Endodermal cell (in vitro differentiated cells): Measurements from ENCODE around the gene TOMM70. TPM values are rescaled to one million over a fixed set of nuclear protein-coding genes. Genes with fewer than 3 reads are reported as not detected.

Source experiments
- DNase-seq: peaks from one replicate; pipeline ENCODE4 v3.0.0-alpha.2; 2017
- H3K27ac ChIP-seq: 2 replicates; pipeline ENCODE4 v1.5.1; 2013; ENCODE audit warnings: mild to moderate bottlenecking, low read depth, low read length, moderate library complexity
- H3K27me3 ChIP-seq: 2 replicates; pipeline ENCODE4 v1.6.1; 2013; ENCODE audit warnings: mild to moderate bottlenecking, low read length, moderate library complexity; ENCODE audit not compliant: insufficient read depth, control insufficient read depth, poor library complexity, severe bottlenecking
- H3K36me3 ChIP-seq: 2 replicates; pipeline ENCODE4 v1.7.0; 2013; ENCODE audit warnings: mild to moderate bottlenecking, low read length, moderate library complexity; ENCODE audit not compliant: control insufficient read depth, insufficient read depth
- H3K4me1 ChIP-seq: one replicate; pipeline ENCODE4 v1.7.0; 2013; ENCODE audit warnings: low read length; ENCODE audit not compliant: control insufficient read depth, insufficient read depth
- H3K4me3 ChIP-seq: 2 replicates; pipeline ENCODE4 v1.5.1; 2013; ENCODE audit warnings: mild to moderate bottlenecking, low read length, moderate library complexity
- H3K9ac ChIP-seq: 2 replicates; pipeline ENCODE4 v1.6.1; 2013; ENCODE audit warnings: mild to moderate bottlenecking, low read length, moderate library complexity; ENCODE audit not compliant: poor library complexity, severe bottlenecking; ENCODE audit errors: extremely low read depth
- H3K9me3 ChIP-seq: 2 replicates; pipeline ENCODE4 v1.6.1; 2013; ENCODE audit warnings: mild to moderate bottlenecking, low read length, moderate library complexity; ENCODE audit not compliant: control insufficient read depth
- H3K27ac Mint-ChIP-seq: 2 replicates; pipeline ENCODE4 v1.8.0; 2020; ENCODE audit warnings: mixed read lengths
- H3K27me3 Mint-ChIP-seq: 2 replicates; pipeline ENCODE4 v1.8.0; 2021; ENCODE audit warnings: mild to moderate bottlenecking, mixed read lengths; ENCODE audit not compliant: insufficient read depth
- H3K36me3 Mint-ChIP-seq: 2 replicates; pipeline ENCODE4 v1.8.0; 2020; ENCODE audit warnings: low read depth, mixed read lengths
- H3K4me1 Mint-ChIP-seq: 2 replicates; pipeline ENCODE4 v1.8.0; 2020; ENCODE audit warnings: mixed read lengths
- H3K4me3 Mint-ChIP-seq: 2 replicates; pipeline ENCODE4 v1.8.0; 2020; ENCODE audit warnings: mild to moderate bottlenecking, moderate library complexity, mixed read lengths
- H3K9me3 Mint-ChIP-seq: 2 replicates; pipeline ENCODE4 v1.8.0; 2020; ENCODE audit warnings: mild to moderate bottlenecking, mixed read lengths
- whole genome bisulfite sequencing, 2 experiments: methylation state at CpG; one replicate each; pipeline versions ENCODE4 v1.1.5 to v1.1.7; 2013; ENCODE audit warnings: missing lambda C conversion rate in 2 of 2, mixed read lengths in 1 of 2; ENCODE audit not compliant: insufficient coverage in 1 of 2, insufficient read length in 1 of 2; 5-methylcytosine and 5-hydroxymethylcytosine counted together
- total RNA-seq, 2 donors: library from RNA; stranded (reverse); fragmentation: NEBNext Ultra II Directional in 1 of 2; extraction: Animal tissue kit (Norgen Biotek cat#: 25700) in 1 of 2; gene quantifications; 2 replicates in 1 of 2; 3 replicates in 1 of 2; pipeline ENCODE4 v1.2.1, GENCODE V29; 2021
- TF ChIP-seq, protein P1 (sequence below): fragments of 200-600 bp; sonication (generic); conservative IDR thresholded peaks from 2 replicates; pipeline ENCODE4 v1.5.0; 2021; ENCODE audit warnings: antibody characterized with exemption, mild to moderate bottlenecking

The TOMM70 gene
- total RNA-seq, 2 donors from 2014 or later = 36.0 to 43.6 TPM

GRCh38 chr3:100424261-100424660 lies 23.4 kb upstream of the TOMM70 start:
- no peak for DNase-seq
- Mint-ChIP-seq H3K4me1 (peaks cover 12% of the 10 kb centered on the region), H3K4me3 (no peak overlapping the region), H3K27ac (no peak overlapping the region), H3K36me3 (peaks cover 4% of the 10 kb centered on the region), H3K9me3 (no peaks in the 10 kb centered on the region), H3K27me3 (no peaks in the 10 kb centered on the region)
- Histone ChIP-seq H3K27ac (no peak overlapping the region), H3K27me3 (no peaks in the 10 kb centered on the region), H3K4me1 (peaks cover 8% of the 10 kb centered on the region), H3K9ac (no peak overlapping the region), H3K9me3 (peaks cover 8% of the 10 kb centered on the region), H3K36me3 (no peaks in the 10 kb centered on the region), H3K4me3 (no peak overlapping the region)
- TF ChIP-seq, protein P1, sequence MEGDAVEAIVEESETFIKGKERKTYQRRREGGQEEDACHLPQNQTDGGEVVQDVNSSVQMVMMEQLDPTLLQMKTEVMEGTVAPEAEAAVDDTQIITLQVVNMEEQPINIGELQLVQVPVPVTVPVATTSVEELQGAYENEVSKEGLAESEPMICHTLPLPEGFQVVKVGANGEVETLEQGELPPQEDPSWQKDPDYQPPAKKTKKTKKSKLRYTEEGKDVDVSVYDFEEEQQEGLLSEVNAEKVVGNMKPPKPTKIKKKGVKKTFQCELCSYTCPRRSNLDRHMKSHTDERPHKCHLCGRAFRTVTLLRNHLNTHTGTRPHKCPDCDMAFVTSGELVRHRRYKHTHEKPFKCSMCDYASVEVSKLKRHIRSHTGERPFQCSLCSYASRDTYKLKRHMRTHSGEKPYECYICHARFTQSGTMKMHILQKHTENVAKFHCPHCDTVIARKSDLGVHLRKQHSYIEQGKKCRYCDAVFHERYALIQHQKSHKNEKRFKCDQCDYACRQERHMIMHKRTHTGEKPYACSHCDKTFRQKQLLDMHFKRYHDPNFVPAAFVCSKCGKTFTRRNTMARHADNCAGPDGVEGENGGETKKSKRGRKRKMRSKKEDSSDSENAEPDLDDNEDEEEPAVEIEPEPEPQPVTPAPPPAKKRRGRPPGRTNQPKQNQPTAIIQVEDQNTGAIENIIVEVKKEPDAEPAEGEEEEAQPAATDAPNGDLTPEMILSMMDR = no peak
- 92 to 95% methylated on average over 1 to 2 of the region's 2 CpGs for WGBS, 2 experiments

DNA sequence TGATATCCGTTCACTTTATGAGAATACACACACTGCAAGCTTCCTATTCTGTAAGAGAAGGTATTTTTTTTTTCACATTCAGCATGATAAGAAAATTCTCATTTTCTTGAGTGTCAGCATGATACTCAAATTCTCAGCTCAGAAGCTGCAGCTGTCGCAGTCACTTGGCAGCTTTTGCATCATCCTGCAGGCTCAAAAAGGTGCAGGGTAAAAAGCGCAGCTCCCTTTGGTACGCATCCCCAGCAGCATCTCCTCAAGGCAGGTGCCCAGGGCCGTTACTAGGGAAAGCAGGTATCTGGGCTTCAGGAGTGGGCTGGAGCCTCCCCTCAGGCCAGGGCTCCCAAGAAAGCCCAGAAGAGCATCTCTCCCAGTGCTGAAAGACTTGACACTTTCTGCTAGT lies 22.7 kb upstream of the TOMM70 start:
- peaks cover 8% of the 10 kb centered on the region for H3K9me3 ChIP-seq
- peaks cover 8% of the 10 kb centered on the region for H3K4me1 ChIP-seq
- H3K36me3 ChIP-seq = no peaks in the 10 kb centered on the region
- H3K9ac ChIP-seq = no peak overlapping the region
- Mint-ChIP-seq H3K4me3 (no peak overlapping the region), H3K27ac (no peak overlapping the region), H3K27me3 (no peaks in the 10 kb centered on the region), H3K36me3 (peaks cover 4% of the 10 kb centered on the region), H3K4me1 (peaks cover 12% of the 10 kb centered on the region), H3K9me3 (no peaks in the 10 kb centered on the region)
- no peak overlapping the region for H3K27ac ChIP-seq
- TF ChIP-seq, protein P1 = no peak
- WGBS, 2 experiments = 92 to 97% methylated on average over 4 to 5 of the region's 5 CpGs
- H3K4me3 ChIP-seq = no peak overlapping the region
- DNase-seq = no peak
- H3K27me3 ChIP-seq = no peaks in the 10 kb centered on the region

DNA sequence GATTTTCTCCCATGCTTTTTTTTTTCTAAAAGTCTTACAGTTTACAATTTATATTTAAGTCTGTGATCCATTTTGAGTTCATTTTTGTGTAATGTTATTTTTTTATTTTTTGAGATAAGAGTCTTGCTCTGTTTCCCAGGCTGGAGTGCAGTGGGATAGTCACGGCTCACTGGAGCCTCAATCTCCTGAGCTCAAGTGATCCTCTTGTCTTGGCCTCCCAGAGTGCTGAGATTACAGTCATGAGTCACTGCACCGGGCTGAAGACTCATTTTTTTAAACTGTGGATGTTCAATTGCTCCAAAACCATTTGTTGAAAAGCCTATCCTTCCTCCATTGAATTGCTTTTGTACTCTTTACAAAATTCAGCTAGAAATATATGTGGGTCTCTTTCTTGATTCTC lies 20.0 kb upstream of the TOMM70 start:
- Histone ChIP-seq H3K27ac (no peak overlapping the region), H3K27me3 (no peaks in the 10 kb centered on the region), H3K9me3 (peaks cover 8% of the 10 kb centered on the region), H3K36me3 (peaks cover 4% of the 10 kb centered on the region), H3K4me1 (peaks cover 9% of the 10 kb centered on the region), H3K4me3 (no peak overlapping the region), H3K9ac (no peak overlapping the region)
- Mint-ChIP-seq H3K4me3 (no peak overlapping the region), H3K4me1 (peaks cover 17% of the 10 kb centered on the region), H3K27ac (no peak overlapping the region), H3K27me3 (no peaks in the 10 kb centered on the region), H3K9me3 (no peaks in the 10 kb centered on the region), H3K36me3 (peaks cover 4% of the 10 kb centered on the region)
- DNase-seq = no peak
- TF ChIP-seq, protein P1 = no peak
- 88 to 90% methylated on average over 2 of the region's 2 CpGs for WGBS, 2 experiments
